Gastroesophageal sphincter (tissue), 4 donors: ENCODE measurements around the gene AGTPBP1. TPM values are rescaled to one million over a fixed set of nuclear protein-coding genes. Genes with fewer than 3 reads are reported as not detected.
"Not testable (repeated sequence)": the region's sequence is repeated elsewhere in the genome, so short reads cannot be mapped to it uniquely, and the experiment has no call there.

Experiments
- ATAC-seq: fragments of 150-250 bp; one replicate; pipeline ENCODE4 v1.9.1; 2016; ENCODE audit warnings: mild to moderate bottlenecking, moderate library complexity
- H3K27ac ChIP-seq, 4 donors: fragments of 200-600 bp; sonication (generic) in 3 of 4; 1 replicate in 3 of 4; 2 replicates in 1 of 4; pipeline ENCODE4 v1.5.1; 2016 to 2019
- H3K27me3 ChIP-seq: fragments of 200-600 bp; sonication (generic); one replicate; pipeline ENCODE4 v1.5.1; 2019
- H3K36me3 ChIP-seq, 2 donors: fragments of 200-600 bp; sonication (generic); one replicate each; pipeline ENCODE4 v1.5.1; 2019; ENCODE audit warnings: control low read depth in 1 of 2
- H3K4me1 ChIP-seq, 3 donors: fragments of 200-600 bp; sonication (generic); 1 replicate in 2 of 3; 2 replicates in 1 of 3; pipeline ENCODE4 v1.5.1; 2016 to 2019; ENCODE audit warnings: control low read depth in 2 of 3
- H3K4me3 ChIP-seq, 2 donors: fragments of 200-600 bp; sonication (generic); one replicate each; pipeline ENCODE4 v1.5.1; 2019; ENCODE audit warnings: mild to moderate bottlenecking in 1 of 2, moderate library complexity in 1 of 2
- H3K9me3 ChIP-seq, 3 donors: fragments of 200-600 bp; sonication (generic); one replicate each; pipeline ENCODE4 v1.5.1; 2017 to 2019; ENCODE audit warnings: control low read depth in 2 of 3
- EP300 ChIP-seq: sonication (generic); formaldehyde crosslinking; IDR thresholded peaks from one replicate; pipeline ENCODE4 v1.6.1; 2017; ENCODE audit warnings: antibody characterized with exemption, mild to moderate bottlenecking
- POLR2A ChIP-seq, 2 donors: fragments of 450-650 bp; IDR thresholded peaks; one replicate each; pipeline ENCODE4 v1.6.1; 2017; ENCODE audit warnings: antibody characterized with exemption in 2 of 2, mild to moderate bottlenecking in 2 of 2, moderate library complexity in 1 of 2
- POLR2AphosphoS5 ChIP-seq: sonication (generic); formaldehyde crosslinking; IDR thresholded peaks from one replicate; pipeline ENCODE4 v1.6.1; 2017; ENCODE audit warnings: antibody characterized with exemption
- WGBS, 2 donors: methylation state at CpG; one replicate each; pipeline ENCODE4 v1.1.5; 2018; ENCODE audit warnings: low coverage in 1 of 2; 5-methylcytosine and 5-hydroxymethylcytosine counted together
- total RNA-seq, 4 donors: library from RNA; depleted of rRNA; stranded (reverse); fragments of >200 nt; gene quantifications; one replicate each; pipeline ENCODE4 v1.1.0, GENCODE V29; 2016
- TF ChIP-seq, protein P1 (sequence below), 4 experiments: fragments of 200-600 bp in 2 of 4; fragments of 450-650 bp in 2 of 4; sonication (generic) in 1 of 4; IDR thresholded peaks; one replicate each; pipeline ENCODE4 v1.5.1; 2017 to 2019; ENCODE audit warnings: antibody characterized with exemption in 4 of 4, mild to moderate bottlenecking in 2 of 4, moderate library complexity in 2 of 4

The AGTPBP1 gene
- total RNA-seq, 4 donors from 2014 or later: 15.3 to 29.7 (median 19.1) TPM

DNA sequence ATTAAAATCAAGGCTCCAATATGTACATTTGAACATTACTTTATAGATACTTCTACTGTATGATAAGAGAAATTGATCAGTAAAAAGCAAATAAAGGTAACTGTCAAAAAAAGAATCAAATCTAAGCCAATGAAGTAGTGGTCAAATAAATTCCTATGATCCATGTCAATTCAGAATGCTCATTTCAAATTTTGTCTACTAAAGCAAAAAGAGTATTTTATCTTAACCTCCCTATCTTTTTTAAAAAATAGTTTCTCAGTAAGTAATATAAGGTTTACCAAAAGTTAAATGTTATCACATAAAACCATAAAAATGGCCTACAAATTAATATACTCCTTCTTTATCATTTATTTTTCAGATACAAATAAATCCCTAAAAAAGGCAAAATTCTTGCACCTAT lies 165.9 kb downstream of the AGTPBP1 start:
- TF ChIP-seq POLR2A (IDR thresholded peaks at IDR 0.05) (no peak), EP300 (no peak), POLR2AphosphoS5 (no peak)
- TF ChIP-seq, protein P1, sequence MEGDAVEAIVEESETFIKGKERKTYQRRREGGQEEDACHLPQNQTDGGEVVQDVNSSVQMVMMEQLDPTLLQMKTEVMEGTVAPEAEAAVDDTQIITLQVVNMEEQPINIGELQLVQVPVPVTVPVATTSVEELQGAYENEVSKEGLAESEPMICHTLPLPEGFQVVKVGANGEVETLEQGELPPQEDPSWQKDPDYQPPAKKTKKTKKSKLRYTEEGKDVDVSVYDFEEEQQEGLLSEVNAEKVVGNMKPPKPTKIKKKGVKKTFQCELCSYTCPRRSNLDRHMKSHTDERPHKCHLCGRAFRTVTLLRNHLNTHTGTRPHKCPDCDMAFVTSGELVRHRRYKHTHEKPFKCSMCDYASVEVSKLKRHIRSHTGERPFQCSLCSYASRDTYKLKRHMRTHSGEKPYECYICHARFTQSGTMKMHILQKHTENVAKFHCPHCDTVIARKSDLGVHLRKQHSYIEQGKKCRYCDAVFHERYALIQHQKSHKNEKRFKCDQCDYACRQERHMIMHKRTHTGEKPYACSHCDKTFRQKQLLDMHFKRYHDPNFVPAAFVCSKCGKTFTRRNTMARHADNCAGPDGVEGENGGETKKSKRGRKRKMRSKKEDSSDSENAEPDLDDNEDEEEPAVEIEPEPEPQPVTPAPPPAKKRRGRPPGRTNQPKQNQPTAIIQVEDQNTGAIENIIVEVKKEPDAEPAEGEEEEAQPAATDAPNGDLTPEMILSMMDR (IDR thresholded peaks at IDR 0.05): no peak
- Histone ChIP-seq H3K27me3 (no peaks in the 10 kb centered on the region), H3K36me3 (peaks cover 0 to 4% of the 10 kb centered on the region in 2 donors), H3K27ac (no peak overlapping the region), H3K4me3 (no peak overlapping the region), H3K9me3 (no peaks in the 10 kb centered on the region), H3K4me1 (no peaks in the 10 kb centered on the region)
- no peak for ATAC-seq

DNA sequence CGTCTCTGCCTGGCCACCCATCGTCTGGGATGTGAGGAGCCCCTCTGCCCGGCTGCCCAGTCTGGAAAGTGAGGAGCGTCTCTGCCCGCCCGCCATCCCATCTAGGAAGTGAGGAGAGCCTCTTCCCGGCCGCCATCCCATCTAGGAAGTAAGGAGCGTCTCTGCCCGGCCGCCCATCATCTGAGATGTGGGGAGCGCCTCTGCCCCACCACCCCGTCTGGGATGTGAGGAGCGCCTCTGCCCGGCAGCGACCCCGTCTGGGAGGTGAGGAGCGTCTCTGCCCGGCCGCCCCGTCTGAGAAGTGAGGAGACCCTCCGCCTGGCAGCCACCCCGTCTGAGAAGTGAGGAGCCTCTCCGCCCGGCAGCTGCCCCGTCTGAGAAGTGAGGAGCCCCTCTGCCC lies 168.2 kb downstream of the AGTPBP1 start:
- H3K4me3 ChIP-seq, H3K27ac ChIP-seq, H3K36me3 ChIP-seq, H3K4me1 ChIP-seq, H3K27me3 ChIP-seq, H3K9me3 ChIP-seq, ATAC-seq: not testable (repeated sequence)
- WGBS, 2 donors: no CpG with 5 or more reads among the region's 26 CpGs

DNA sequence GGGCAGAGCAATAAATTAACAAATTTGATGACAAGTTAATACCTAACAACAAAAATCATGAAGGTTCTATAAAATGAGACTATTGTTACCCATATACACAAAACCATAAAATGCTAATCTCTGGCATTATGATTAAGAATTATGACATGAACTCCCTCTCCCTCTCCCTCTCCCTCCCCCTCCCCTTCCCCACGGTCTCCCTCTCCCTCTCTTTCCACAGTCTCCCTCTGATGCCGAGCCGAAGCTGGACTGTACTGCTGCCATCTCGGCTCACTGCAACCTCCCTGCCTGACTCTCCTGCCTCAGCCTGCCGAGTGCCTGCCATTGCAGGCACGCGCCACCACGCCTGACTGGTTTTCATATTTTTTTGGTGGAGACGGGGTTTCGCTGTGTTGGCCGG lies 168.8 kb downstream of the AGTPBP1 start:
- ATAC-seq, H3K4me1 ChIP-seq, H3K27ac ChIP-seq, H3K36me3 ChIP-seq, H3K9me3 ChIP-seq, H3K27me3 ChIP-seq, H3K4me3 ChIP-seq: not testable (repeated sequence)
- 97 to 100% methylated on average over 4 to 6 of the region's 11 CpGs for WGBS, 2 donors

DNA sequence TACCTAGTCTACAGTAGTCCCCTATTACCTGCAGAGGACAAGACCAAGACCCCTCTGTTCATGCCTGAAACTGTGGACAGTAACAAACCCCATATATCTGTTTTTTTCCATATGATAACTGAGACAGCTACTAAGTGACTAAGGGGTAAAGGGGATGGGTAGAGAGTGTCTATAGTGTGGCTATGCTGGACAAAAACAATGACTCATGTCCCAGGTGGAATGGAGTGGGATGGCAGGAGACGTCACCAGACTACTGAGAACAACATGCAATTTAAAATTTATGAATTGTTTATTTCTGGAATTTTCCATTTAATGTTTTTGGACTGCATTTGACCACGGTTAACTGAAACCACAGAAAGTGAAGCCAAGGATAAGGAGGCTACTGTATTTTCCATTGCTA lies 171.8 kb downstream of the AGTPBP1 start:
- no peaks in the 10 kb centered on the region for H3K27me3 ChIP-seq
- no peaks in the 10 kb centered on the region for H3K9me3 ChIP-seq
- H3K4me1 ChIP-seq: no peaks in the 10 kb centered on the region
- WGBS, 2 donors: 43 to 58% methylated on average over 2 of the region's 2 CpGs
- TF ChIP-seq POLR2A (IDR thresholded peaks at IDR 0.05): no peak
- TF ChIP-seq EP300: no peak
- TF ChIP-seq, protein P1 (IDR thresholded peaks at IDR 0.05): no peak
- TF ChIP-seq POLR2AphosphoS5: no peak
- peaks cover 0 to 13% of the 10 kb centered on the region in 2 donors for H3K36me3 ChIP-seq
- no peak overlapping the region for H3K27ac ChIP-seq
- ATAC-seq: no peak
- H3K4me3 ChIP-seq: no peak overlapping the region

DNA sequence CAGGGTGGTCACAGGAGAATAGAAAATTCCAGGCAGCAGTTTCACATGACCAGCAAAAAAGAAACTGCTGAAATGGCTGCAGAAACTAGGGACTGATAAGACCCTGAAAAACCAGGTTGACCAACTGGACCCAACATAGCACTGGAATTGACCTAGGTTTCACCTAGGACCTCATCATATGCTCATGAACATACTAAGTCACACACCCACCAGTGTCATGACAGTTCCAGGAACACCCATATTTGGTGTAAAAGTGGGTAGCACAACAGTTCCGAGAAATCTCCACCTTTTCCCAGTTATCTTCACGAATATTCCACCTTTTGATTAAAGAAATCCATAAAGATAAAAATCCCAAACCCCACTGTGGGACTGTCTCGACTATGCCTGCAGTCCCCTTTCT lies 182.2 kb downstream of the AGTPBP1 start:
- TF ChIP-seq, protein P1 (IDR thresholded peaks at IDR 0.05): no peak
- no peak for TF ChIP-seq EP300
- no peak for TF ChIP-seq POLR2AphosphoS5
- no peak for TF ChIP-seq POLR2A (IDR thresholded peaks at IDR 0.05)
- WGBS, 2 donors: 80 to 95% methylated on average over 2 to 3 of the region's 3 CpGs

DNA sequence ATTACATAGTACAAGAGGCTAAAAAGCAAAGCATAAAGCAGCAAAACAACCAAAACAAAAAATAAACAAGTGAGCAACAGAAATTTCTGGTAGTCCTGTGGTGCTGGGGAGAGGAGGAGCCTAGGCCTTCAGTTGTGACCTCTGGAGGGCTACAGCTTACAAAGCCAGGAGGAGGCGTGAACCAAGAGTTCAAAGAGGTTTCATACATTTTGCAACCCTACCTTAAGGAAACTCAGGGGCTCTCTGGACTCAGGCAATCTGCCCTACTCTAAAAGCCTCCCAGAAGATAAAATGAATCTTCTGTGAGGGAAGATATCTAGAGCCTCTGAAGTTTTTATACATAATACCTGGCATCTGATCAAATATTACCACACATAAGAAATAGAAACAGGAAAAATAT lies 187.4 kb downstream of the AGTPBP1 start:
- H3K4me3 ChIP-seq: no peak overlapping the region
- H3K27me3 ChIP-seq: no peaks in the 10 kb centered on the region
- no peak for ATAC-seq
- H3K4me1 ChIP-seq: no peaks in the 10 kb centered on the region
- H3K27ac ChIP-seq: no peak overlapping the region
- peaks cover 0 to 8% of the 10 kb centered on the region in 2 donors for H3K36me3 ChIP-seq
- TF ChIP-seq POLR2AphosphoS5 (no peak), POLR2A (IDR thresholded peaks at IDR 0.05) (no peak), EP300 (no peak)
- TF ChIP-seq, protein P1 (IDR thresholded peaks at IDR 0.05): no peak
- WGBS, 2 donors: 82 to 88% methylated on average over 1 of the region's 1 CpG
- no peaks in the 10 kb centered on the region for H3K9me3 ChIP-seq

More for the DNA sequence above, 182.2 kb downstream of the AGTPBP1 start:
- Histone ChIP-seq H3K27ac (no peak overlapping the region), H3K4me1 (no peaks in the 10 kb centered on the region), H3K4me3 (no peak overlapping the region), H3K9me3 (no peaks in the 10 kb centered on the region), H3K27me3 (no peaks in the 10 kb centered on the region), H3K36me3 (peaks cover 0 to 9% of the 10 kb centered on the region in 2 donors)
- ATAC-seq: no peak
